Measurements from ENCODE around the gene ACTG2.

- no peak for TF ChIP-seq CTCF (IDR thresholded peaks at IDR 0.05)
- no peak for TF ChIP-seq POLR2AphosphoS5 (IDR thresholded peaks at IDR 0.05)
- TF ChIP-seq EP300 (IDR thresholded peaks at IDR 0.05; ENCODE audit: low read depth), result no peak
These were observed 70.7 kb downstream of the ACTG2 start for GRCh38 chr2:73963385-73964120.

Data from transverse colon (tissue), 4 donors.